DOHH2 (cell line): Measurements from ENCODE around the gene DMGDH.

Experiments
- H3F3A ChIP-seq: fragments of 200-600 bp; sonication (generic), shearing (Covaris generic); 2 replicates; pipeline ENCODE4 v1.6.0; 2016; ENCODE audit warnings: antibody characterized with exemption, mild to moderate bottlenecking; ENCODE audit not compliant: control insufficient read depth, insufficient read depth
- H3K27ac ChIP-seq: fragments of 200-600 bp; sonication (generic); 2 replicates; pipeline ENCODE4 v1.5.1; 2014; ENCODE audit warnings: low read depth, mild to moderate bottlenecking, low read length, moderate library complexity
- H3K27me3 ChIP-seq: fragments of 200-600 bp; sonication (generic); 2 replicates; pipeline ENCODE4 v1.6.1; 2014; ENCODE audit warnings: mild to moderate bottlenecking, low read length, mixed read lengths; ENCODE audit not compliant: control insufficient read depth
- H3K36me3 ChIP-seq: fragments of 200-600 bp; sonication (generic); 2 replicates; pipeline ENCODE4 v1.6.1; 2014; ENCODE audit warnings: mild to moderate bottlenecking, low read length, moderate library complexity, mixed read lengths; ENCODE audit not compliant: control insufficient read depth
- H3K4me1 ChIP-seq: fragments of 200-600 bp; sonication (generic); 2 replicates; pipeline ENCODE4 v1.6.1; 2014; ENCODE audit warnings: mild to moderate bottlenecking, low read length, mixed read lengths; ENCODE audit not compliant: control insufficient read depth
- H3K4me2 ChIP-seq: fragments of 200-600 bp; sonication (generic); 2 replicates; pipeline ENCODE4 v1.6.0; 2014; ENCODE audit warnings: mild to moderate bottlenecking, low read length, moderate library complexity
- H3K4me3 ChIP-seq: fragments of 200-600 bp; sonication (generic); 2 replicates; pipeline ENCODE4 v1.5.1; 2014; ENCODE audit warnings: mild to moderate bottlenecking, low read length, mixed read lengths
- H3K79me2 ChIP-seq: fragments of 200-600 bp; sonication (generic); 2 replicates; pipeline ENCODE4 v1.6.1; 2014; ENCODE audit warnings: mild to moderate bottlenecking, low read length, mixed read lengths; ENCODE audit not compliant: control insufficient read depth
- H3K9me2 ChIP-seq: fragments of 200-600 bp; sonication (generic); replicated peaks from 2 replicates; pipeline ENCODE4 v1.6.1; 2014; ENCODE audit warnings: mild to moderate bottlenecking, low read length, mixed read lengths; ENCODE audit not compliant: control insufficient read depth
- H3K9me3 ChIP-seq: fragments of 200-600 bp; sonication (generic); 2 replicates; pipeline ENCODE4 v1.6.1; 2014; ENCODE audit warnings: antibody characterized with exemption, low read length, mixed read lengths; ENCODE audit not compliant: control insufficient read depth, insufficient read depth
- H4K20me1 ChIP-seq: fragments of 200-600 bp; sonication (generic); 2 replicates; pipeline ENCODE4 v1.6.0; 2014; ENCODE audit warnings: low read depth, mild to moderate bottlenecking, antibody characterized with exemption, low read length, moderate library complexity; ENCODE audit not compliant: control insufficient read depth, insufficient read depth
- CTCF ChIP-seq: fragments of 200-600 bp; sonication (generic); IDR thresholded peaks from one replicate; pipeline ENCODE4 v1.5.1; 2014; ENCODE audit warnings: antibody characterized with exemption, mild to moderate bottlenecking, low read depth, low read length; ENCODE audit not compliant: poor library complexity, severe bottlenecking
- EZH2phosphoT487 ChIP-seq: fragments of 200-600 bp; sonication (generic); IDR thresholded peaks from 2 replicates; pipeline ENCODE4 v1.6.1; 2017; ENCODE audit warnings: borderline replicate concordance, mild to moderate bottlenecking, antibody characterized with exemption, low read length, moderate library complexity, mixed read lengths

DMGDH gene

GRCh38 chr5:78985725-78986223, 83.7 kb downstream of the DMGDH start:
- H3K4me1 ChIP-seq: peaks cover 43% of the 10 kb centered on the region
- H3F3A ChIP-seq: peaks cover 25% of the 10 kb centered on the region
- H3K27ac ChIP-seq: peak overlapping the region; percentile 70
- peak overlapping the region; percentile 83 for H3K4me3 ChIP-seq
- peaks cover 7% of the 10 kb centered on the region for H3K79me2 ChIP-seq
- H3K9me2 ChIP-seq: no peaks in the 10 kb centered on the region
- peaks cover 7% of the 10 kb centered on the region; the same call in 1 of the 2 replicates for H3K27me3 ChIP-seq
- no peaks in the 10 kb centered on the region for H3K36me3 ChIP-seq
- H3K9me3 ChIP-seq: no peaks in the 10 kb centered on the region
- H3K4me2 ChIP-seq: peak overlapping the region; percentile 90
- no peaks in the 10 kb centered on the region for H4K20me1 ChIP-seq
- TF ChIP-seq CTCF: no peak

GRCh38 chr5:78985116-78985724, 84.3 kb downstream of the DMGDH start, which contains the start of gene ARSB:
Gene ARSB, minus strand, starts transcription at chr5:78985310. Its CDS starts 62 bp downstream, at chr5:78985248.
- peak within 1 kb of the TSS; percentile 83 for H3K4me3 ChIP-seq
- H3K9me3 ChIP-seq: no peaks in the 10 kb centered on the region
- peaks cover 43% of the 10 kb centered on the region for H3K4me1 ChIP-seq
- H3K36me3 ChIP-seq: no peaks in the 10 kb centered on the region
- peak within 1 kb of the TSS; percentile 90 for H3K4me2 ChIP-seq
- peaks cover 7% of the 10 kb centered on the region; the same call in 1 of the 2 replicates for H3K27me3 ChIP-seq
- H3F3A ChIP-seq: peaks cover 25% of the 10 kb centered on the region
- no peaks in the 10 kb centered on the region for H3K9me2 ChIP-seq
- TF ChIP-seq EZH2phosphoT487 (no peak; the same call in 1 of the 2 replicates), CTCF (peak; percentile 1)
- peaks cover 7% of the 10 kb centered on the region for H3K79me2 ChIP-seq
- H4K20me1 ChIP-seq: no peaks in the 10 kb centered on the region
- peak within 1 kb of the TSS; percentile 70 for H3K27ac ChIP-seq

- H3K4me1 ChIP-seq: peaks cover 43% of the 10 kb centered on the region
These were observed 84.9 kb downstream of the DMGDH start for GRCh38 chr5:78984439-78985115.

More at GRCh38 chr5:78984439-78985115, 84.9 kb downstream of the DMGDH start:
- H3K36me3 ChIP-seq: no peaks in the 10 kb centered on the region
- no peaks in the 10 kb centered on the region for H4K20me1 ChIP-seq
- H3K79me2 ChIP-seq: peaks cover 7% of the 10 kb centered on the region
- H3K9me3 ChIP-seq: no peaks in the 10 kb centered on the region
- TF ChIP-seq CTCF (no peak), EZH2phosphoT487 (no peak)
- peaks cover 25% of the 10 kb centered on the region for H3F3A ChIP-seq
- peaks cover 7% of the 10 kb centered on the region; the same call in 1 of the 2 replicates for H3K27me3 ChIP-seq
- H3K4me3 ChIP-seq: peak overlapping the region; percentile 83
- no peaks in the 10 kb centered on the region for H3K9me2 ChIP-seq
- H3K4me2 ChIP-seq: peak overlapping the region; percentile 90
- H3K27ac ChIP-seq: peak overlapping the region; percentile 70
